ENCODE data around the gene SYCE1.

SYCE1 gene

DNA sequence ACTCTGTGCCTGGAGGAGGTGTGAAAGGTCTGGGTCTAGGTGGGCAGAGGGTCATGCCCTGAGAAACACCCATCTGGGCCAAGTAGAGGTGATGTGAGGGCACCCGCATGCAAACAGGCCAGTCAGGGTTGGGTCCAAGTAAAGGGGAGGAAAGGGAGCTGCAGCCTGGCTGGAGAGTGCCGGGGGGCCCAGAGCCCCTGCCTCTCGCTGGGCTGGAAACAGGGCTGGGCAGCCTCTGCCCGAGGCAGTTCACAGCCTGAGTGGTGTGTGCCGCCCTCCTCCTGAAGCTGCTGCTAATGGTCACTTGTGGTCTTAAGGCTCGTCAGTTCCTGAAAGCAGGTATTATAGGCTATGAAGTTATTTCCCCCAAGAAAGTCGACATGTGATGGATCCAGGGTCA lies 31.0 kb downstream of the SYCE1 start:
- Histone ChIP-seq H2BK120ac (ENCODE audit: low read depth, low read length) (no peak overlapping the region), H2BK5ac (ENCODE audit: low read length) (no peak overlapping the region), H3K27ac (ENCODE audit: low read depth, low read length) (no peak overlapping the region), H3K4me1 (ENCODE audit: control insufficient read depth, low read depth, low read length) (no peaks in the 10 kb centered on the region), H4K5ac (ENCODE audit: low read length) (no peak overlapping the region), H3K4me3 (ENCODE audit: low read length) (no peak overlapping the region), H3K36me3 (ENCODE audit: control insufficient read depth, insufficient read depth, low read length) (no peaks in the 10 kb centered on the region), H3K79me1 (ENCODE audit: low read length) (no peaks in the 10 kb centered on the region), H2AK5ac (ENCODE audit: low read length) (no peak overlapping the region), H3K9ac (ENCODE audit: low read length) (no peak overlapping the region), H3K79me2 (ENCODE audit: control insufficient read depth, insufficient read depth, low read length) (no peaks in the 10 kb centered on the region), H4K8ac (ENCODE audit: low read depth, low read length) (no peak overlapping the region), H3K27me3 (ENCODE audit: insufficient read depth, low read length, poor library complexity) (no peaks in the 10 kb centered on the region), H2BK15ac (replicated peaks; ENCODE audit: low read depth) (no peak overlapping the region), H3K56ac (ENCODE audit: low read length) (no peak overlapping the region), H3K4ac (ENCODE audit: low read depth, low read length) (no peak overlapping the region), H3K23ac (ENCODE audit: low read length) (no peak overlapping the region), H3K18ac (ENCODE audit: low read length) (no peak overlapping the region), H3K4me2 (ENCODE audit: low read length) (no peak overlapping the region)
- no CpG with 5 or more reads among the region's 7 CpGs for WGBS (ENCODE audit: extremely low coverage, insufficient coverage, low lambda C conversion rate)
- no peak for DNase-seq

- no peak for DNase-seq
- Histone ChIP-seq H3K4me2 (ENCODE audit: low read length) (no peak overlapping the region), H4K5ac (ENCODE audit: low read length) (no peak overlapping the region), H3K4me3 (ENCODE audit: low read length) (no peak overlapping the region), H3K4ac (ENCODE audit: low read depth, low read length) (no peak overlapping the region), H2BK15ac (replicated peaks; ENCODE audit: low read depth) (no peak overlapping the region), H2AK5ac (ENCODE audit: low read length) (no peak overlapping the region), H3K79me2 (ENCODE audit: control insufficient read depth, insufficient read depth, low read length) (no peaks in the 10 kb centered on the region), H2BK120ac (ENCODE audit: low read depth, low read length) (no peak overlapping the region), H2BK5ac (ENCODE audit: low read length) (no peak overlapping the region), H3K9ac (ENCODE audit: low read length) (no peak overlapping the region), H3K27ac (ENCODE audit: low read depth, low read length) (no peak overlapping the region), H3K36me3 (ENCODE audit: control insufficient read depth, insufficient read depth, low read length) (no peaks in the 10 kb centered on the region), H3K27me3 (ENCODE audit: insufficient read depth, low read length, poor library complexity) (no peaks in the 10 kb centered on the region), H3K56ac (ENCODE audit: low read length) (no peak overlapping the region), H4K8ac (ENCODE audit: low read depth, low read length) (no peak overlapping the region), H3K4me1 (ENCODE audit: control insufficient read depth, low read depth, low read length) (no peaks in the 10 kb centered on the region), H3K79me1 (ENCODE audit: low read length) (no peaks in the 10 kb centered on the region), H3K18ac (ENCODE audit: low read length) (no peak overlapping the region), H3K23ac (ENCODE audit: low read length) (no peak overlapping the region)
- WGBS (ENCODE audit: extremely low coverage, insufficient coverage, low lambda C conversion rate) = no CpG with 5 or more reads among the region's 7 CpGs
Measured at GRCh38 chr10:133532871-133533270, 32.5 kb downstream of the SYCE1 start.

DNA sequence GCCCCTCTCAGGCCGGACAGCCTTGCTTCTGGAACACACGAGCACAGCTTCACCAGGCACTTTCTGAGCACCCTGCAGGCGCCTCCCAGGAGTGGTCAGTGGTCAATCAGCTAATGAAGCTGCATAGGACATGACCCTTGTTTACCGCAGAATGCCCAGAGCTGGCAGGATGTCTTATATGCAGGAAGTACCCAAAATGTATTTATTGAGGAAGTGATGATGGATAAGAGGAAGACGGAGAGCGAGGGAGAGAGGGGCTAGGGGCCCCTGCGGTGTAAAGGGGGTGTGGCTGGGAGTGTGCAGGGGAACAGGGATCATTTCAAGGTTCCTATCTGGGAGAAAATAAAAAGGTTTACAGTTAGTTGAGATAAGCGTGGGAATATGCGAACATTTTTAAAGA lies 34.9 kb downstream of the SYCE1 start:
- Histone ChIP-seq H3K4me1 (ENCODE audit: control insufficient read depth, low read depth, low read length) (no peaks in the 10 kb centered on the region), H3K79me1 (ENCODE audit: low read length) (no peaks in the 10 kb centered on the region), H2BK15ac (replicated peaks; ENCODE audit: low read depth) (no peak overlapping the region), H3K4ac (ENCODE audit: low read depth, low read length) (no peak overlapping the region), H2AK5ac (ENCODE audit: low read length) (no peak overlapping the region), H3K9ac (ENCODE audit: low read length) (no peak overlapping the region), H3K4me3 (ENCODE audit: low read length) (no peak overlapping the region), H3K79me2 (ENCODE audit: control insufficient read depth, insufficient read depth, low read length) (no peaks in the 10 kb centered on the region), H3K23ac (ENCODE audit: low read length) (no peak overlapping the region), H4K5ac (ENCODE audit: low read length) (no peak overlapping the region), H3K18ac (ENCODE audit: low read length) (no peak overlapping the region), H3K56ac (ENCODE audit: low read length) (no peak overlapping the region), H3K4me2 (ENCODE audit: low read length) (no peak overlapping the region), H4K8ac (ENCODE audit: low read depth, low read length) (no peak overlapping the region), H3K27ac (ENCODE audit: low read depth, low read length) (no peak overlapping the region), H2BK120ac (ENCODE audit: low read depth, low read length) (no peak overlapping the region), H3K27me3 (ENCODE audit: insufficient read depth, low read length, poor library complexity) (no peaks in the 10 kb centered on the region), H2BK5ac (ENCODE audit: low read length) (no peak overlapping the region), H3K36me3 (ENCODE audit: control insufficient read depth, insufficient read depth, low read length) (no peaks in the 10 kb centered on the region)
- no peak for DNase-seq
- no CpG with 5 or more reads among the region's 9 CpGs for WGBS (ENCODE audit: extremely low coverage, insufficient coverage, low lambda C conversion rate)

DNA sequence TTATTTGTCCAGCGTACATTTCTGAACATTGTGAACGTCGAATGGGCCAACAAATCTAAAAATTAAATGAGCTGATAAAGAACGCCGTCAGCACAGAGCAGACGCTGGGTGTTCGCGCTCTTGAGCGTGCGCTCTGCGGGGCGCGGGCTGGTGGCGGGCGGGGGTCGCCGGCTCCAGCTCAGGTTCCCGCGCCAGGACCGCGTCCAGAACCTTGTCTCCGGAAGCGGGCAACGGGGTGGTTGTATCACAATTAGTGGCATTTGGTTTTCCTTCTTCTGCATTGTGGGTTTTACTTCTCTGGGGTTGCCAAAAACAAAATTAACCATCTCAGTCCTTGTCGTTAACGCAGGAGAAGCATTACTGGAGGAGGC lies 35.8 kb downstream of the SYCE1 start:
- H2BK120ac ChIP-seq (ENCODE audit: low read depth, low read length) = no peak overlapping the region
- no peaks in the 10 kb centered on the region for H3K36me3 ChIP-seq (ENCODE audit: control insufficient read depth, insufficient read depth, low read length)
- H4K8ac ChIP-seq (ENCODE audit: low read depth, low read length) = no peak overlapping the region
- H3K27me3 ChIP-seq (ENCODE audit: insufficient read depth, low read length, poor library complexity) = no peaks in the 10 kb centered on the region
- H2BK15ac ChIP-seq (replicated peaks; ENCODE audit: low read depth) = no peak overlapping the region
- no peak overlapping the region for H3K4ac ChIP-seq (ENCODE audit: low read depth, low read length)
- H3K4me3 ChIP-seq (ENCODE audit: low read length) = no peak overlapping the region
- H2AK5ac ChIP-seq (ENCODE audit: low read length) = no peak overlapping the region
- DNase-seq = no peak
- H3K79me1 ChIP-seq (ENCODE audit: low read length) = no peaks in the 10 kb centered on the region
- no peak overlapping the region for H3K18ac ChIP-seq (ENCODE audit: low read length)
- H4K5ac ChIP-seq (ENCODE audit: low read length) = no peak overlapping the region
- no peak overlapping the region for H3K23ac ChIP-seq (ENCODE audit: low read length)
- WGBS (ENCODE audit: extremely low coverage, insufficient coverage, low lambda C conversion rate) = no CpG with 5 or more reads among the region's 26 CpGs
- no peak overlapping the region for H2BK5ac ChIP-seq (ENCODE audit: low read length)
- H3K79me2 ChIP-seq (ENCODE audit: control insufficient read depth, insufficient read depth, low read length) = no peaks in the 10 kb centered on the region
- no peak overlapping the region for H3K9ac ChIP-seq (ENCODE audit: low read length)
- no peak overlapping the region for H3K27ac ChIP-seq (ENCODE audit: low read depth, low read length)
- H3K4me1 ChIP-seq (ENCODE audit: control insufficient read depth, low read depth, low read length) = no peaks in the 10 kb centered on the region
- no peak overlapping the region for H3K4me2 ChIP-seq (ENCODE audit: low read length)
- H3K56ac ChIP-seq (ENCODE audit: low read length) = no peak overlapping the region

GRCh38 chr10:133528845-133529575 lies 36.4 kb downstream of the SYCE1 start:
- H3K4me1 ChIP-seq (ENCODE audit: control insufficient read depth, low read depth, low read length) = no peaks in the 10 kb centered on the region
- no CpG with 5 or more reads among the region's 37 CpGs for WGBS (ENCODE audit: extremely low coverage, insufficient coverage, low lambda C conversion rate)
- H3K56ac ChIP-seq (ENCODE audit: low read length) = no peak overlapping the region
- no peaks in the 10 kb centered on the region for H3K27me3 ChIP-seq (ENCODE audit: insufficient read depth, low read length, poor library complexity)
- no peak overlapping the region for H2BK15ac ChIP-seq (replicated peaks; ENCODE audit: low read depth)
- H3K9ac ChIP-seq (ENCODE audit: low read length) = no peak overlapping the region
- no peak overlapping the region for H3K18ac ChIP-seq (ENCODE audit: low read length)
- H3K36me3 ChIP-seq (ENCODE audit: control insufficient read depth, insufficient read depth, low read length) = no peaks in the 10 kb centered on the region
- H3K4me3 ChIP-seq (ENCODE audit: low read length) = no peak overlapping the region
- H2BK120ac ChIP-seq (ENCODE audit: low read depth, low read length) = no peak overlapping the region
- DNase-seq = no peak
- H3K79me1 ChIP-seq (ENCODE audit: low read length) = no peaks in the 10 kb centered on the region
- H3K23ac ChIP-seq (ENCODE audit: low read length) = no peak overlapping the region
- no peak overlapping the region for H2AK5ac ChIP-seq (ENCODE audit: low read length)
- no peaks in the 10 kb centered on the region for H3K79me2 ChIP-seq (ENCODE audit: control insufficient read depth, insufficient read depth, low read length)
- H4K5ac ChIP-seq (ENCODE audit: low read length) = no peak overlapping the region
- H3K4ac ChIP-seq (ENCODE audit: low read depth, low read length) = no peak overlapping the region
- H2BK5ac ChIP-seq (ENCODE audit: low read length) = no peak overlapping the region
- no peak overlapping the region for H4K8ac ChIP-seq (ENCODE audit: low read depth, low read length)
- no peak overlapping the region for H3K27ac ChIP-seq (ENCODE audit: low read depth, low read length)
- no peak overlapping the region for H3K4me2 ChIP-seq (ENCODE audit: low read length)

DNA sequence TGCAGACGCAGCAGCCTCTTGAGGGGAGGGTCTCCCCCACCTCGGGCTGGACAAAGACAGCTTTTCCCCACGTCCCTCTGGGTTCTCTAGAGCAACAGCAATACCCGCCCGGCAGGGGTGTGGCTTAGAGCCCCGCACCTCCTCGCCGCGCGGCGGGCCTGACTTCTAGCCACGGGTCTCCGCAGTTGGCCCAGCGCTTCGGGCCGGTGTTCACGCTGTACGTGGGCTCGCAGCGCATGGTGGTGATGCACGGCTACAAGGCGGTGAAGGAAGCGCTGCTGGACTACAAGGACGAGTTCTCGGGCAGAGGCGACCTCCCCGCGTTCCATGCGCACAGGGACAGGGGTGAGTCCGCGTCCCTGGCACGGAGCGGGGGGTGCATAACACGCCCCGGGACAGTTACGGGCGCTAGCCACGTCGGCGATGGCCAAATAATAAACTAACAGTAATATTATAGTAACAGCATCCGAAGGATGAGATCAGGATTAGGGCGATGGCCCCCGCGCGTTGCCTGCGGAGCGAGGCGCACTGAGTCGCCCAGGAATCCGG lies 37.0 kb downstream of the SYCE1 start:
- Histone ChIP-seq H3K4ac (ENCODE audit: low read depth, low read length) (no peak overlapping the region), H3K23ac (ENCODE audit: low read length) (no peak overlapping the region), H3K4me1 (ENCODE audit: control insufficient read depth, low read depth, low read length) (no peaks in the 10 kb centered on the region), H3K27ac (ENCODE audit: low read depth, low read length) (no peak overlapping the region), H4K8ac (ENCODE audit: low read depth, low read length) (no peak overlapping the region), H3K56ac (ENCODE audit: low read length) (no peak overlapping the region), H2AK5ac (ENCODE audit: low read length) (no peak overlapping the region), H3K27me3 (ENCODE audit: insufficient read depth, low read length, poor library complexity) (no peaks in the 10 kb centered on the region), H2BK5ac (ENCODE audit: low read length) (no peak overlapping the region), H3K4me3 (ENCODE audit: low read length) (no peak overlapping the region), H2BK120ac (ENCODE audit: low read depth, low read length) (no peak overlapping the region), H3K79me1 (ENCODE audit: low read length) (no peaks in the 10 kb centered on the region), H3K18ac (ENCODE audit: low read length) (no peak overlapping the region), H4K5ac (ENCODE audit: low read length) (no peak overlapping the region), H3K79me2 (ENCODE audit: control insufficient read depth, insufficient read depth, low read length) (no peaks in the 10 kb centered on the region), H3K4me2 (ENCODE audit: low read length) (no peak overlapping the region), H2BK15ac (replicated peaks; ENCODE audit: low read depth) (no peak overlapping the region), H3K36me3 (ENCODE audit: control insufficient read depth, insufficient read depth, low read length) (no peaks in the 10 kb centered on the region), H3K9ac (ENCODE audit: low read length) (no peak overlapping the region)
- WGBS (ENCODE audit: extremely low coverage, insufficient coverage, low lambda C conversion rate) = no CpG with 5 or more reads among the region's 50 CpGs
- DNase-seq = no peak
